ENCODE data around the gene TASL.

TASL gene

DNA sequence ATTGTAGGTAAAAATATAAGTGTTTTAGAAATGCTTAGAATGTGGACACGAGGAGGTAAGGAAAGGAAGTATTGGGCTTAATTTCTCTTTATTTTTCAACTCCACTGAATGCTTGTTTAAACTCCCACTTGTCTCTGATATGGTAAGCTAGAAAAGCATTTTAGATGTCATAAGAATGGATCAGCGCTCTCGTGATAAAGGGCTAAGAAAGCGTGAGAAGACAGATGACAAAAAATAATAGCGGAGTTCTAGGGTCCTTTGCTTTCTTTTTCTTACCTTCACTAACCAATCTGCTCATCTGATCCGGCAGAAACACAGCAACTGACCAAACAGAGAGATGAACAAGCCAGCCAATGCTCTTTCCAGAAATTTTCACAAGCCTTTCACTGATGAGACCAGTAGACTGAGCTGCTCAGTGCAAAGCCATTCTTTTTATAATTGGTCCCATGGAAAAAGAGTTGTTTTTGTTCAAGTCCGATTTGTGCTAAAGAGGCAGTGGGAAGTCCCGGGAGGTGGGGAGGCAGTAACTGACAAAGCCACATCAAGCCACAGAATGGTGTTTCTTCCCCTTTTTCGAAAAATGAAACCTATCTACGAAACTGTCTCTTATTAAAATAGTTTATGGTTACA, at the start of gene TASL:
Gene TASL, minus strand, starts transcription at position 405 of the 630 bp plus-strand sequence. CDS start 17,411 bp downstream, outside the sequence.
- DNase-seq = no peak
- H3K36me3 Mint-ChIP-seq (ENCODE audit: low read depth) = no peaks in the 10 kb centered on the region

GRCh38 chrX:30626402-30626801, 48.8 kb upstream of the TASL start:
- H3K4me1 Mint-ChIP-seq = no peaks in the 10 kb centered on the region
- no peaks in the 10 kb centered on the region for H3K27me3 Mint-ChIP-seq (ENCODE audit: low read depth, poor library complexity)

More for the DNA sequence above, at the start of gene TASL:
- Mint-ChIP-seq H3K9me3 (no peaks in the 10 kb centered on the region), H3K4me1 (no peaks in the 10 kb centered on the region), H3K27me3 (ENCODE audit: low read depth, poor library complexity) (peaks cover 3% of the 10 kb centered on the region), H3K27ac (no peak within 1 kb of the TSS), H3K4me3 (no peak within 1 kb of the TSS)
- TF ChIP-seq CTCF (IDR thresholded peaks at IDR 0.05) = no peak

DNA sequence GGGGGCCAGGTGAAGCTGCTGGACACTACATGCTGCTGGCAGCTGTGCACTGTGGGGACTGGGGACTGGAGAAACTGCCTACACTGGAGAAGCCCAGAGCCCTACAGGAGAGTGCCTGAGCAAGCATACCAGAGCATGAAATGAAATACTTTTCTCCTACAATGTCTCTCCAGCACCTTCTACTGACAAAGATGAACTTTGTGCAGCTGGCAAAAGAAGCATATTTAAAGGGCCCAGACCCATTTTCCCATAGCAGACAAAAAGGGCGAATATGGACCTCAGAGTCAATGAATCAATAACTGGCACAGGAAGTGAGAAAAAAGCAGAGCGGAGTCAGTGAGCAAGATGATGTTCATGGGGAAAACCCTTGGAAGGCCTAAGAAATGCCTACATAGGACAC, 44.8 kb upstream of the TASL start:
- no peak overlapping the region for H3K4me3 Mint-ChIP-seq
- H3K36me3 Mint-ChIP-seq (ENCODE audit: low read depth) = peaks cover 7% of the 10 kb centered on the region
- no peak for TF ChIP-seq CTCF (IDR thresholded peaks at IDR 0.05)
- DNase-seq = no peak
- H3K9me3 Mint-ChIP-seq = peaks cover 52% of the 10 kb centered on the region
- H3K27ac Mint-ChIP-seq = no peak overlapping the region
- H3K4me1 Mint-ChIP-seq = no peaks in the 10 kb centered on the region
- no peaks in the 10 kb centered on the region for H3K27me3 Mint-ChIP-seq (ENCODE audit: low read depth, poor library complexity)

More at GRCh38 chrX:30626402-30626801, 48.8 kb upstream of the TASL start:
- H3K4me3 Mint-ChIP-seq = no peak overlapping the region
- peaks cover 32% of the 10 kb centered on the region for H3K9me3 Mint-ChIP-seq
- no peak for DNase-seq
- H3K27ac Mint-ChIP-seq = no peak overlapping the region
- peaks cover 7% of the 10 kb centered on the region for H3K36me3 Mint-ChIP-seq (ENCODE audit: low read depth)
- TF ChIP-seq CTCF (IDR thresholded peaks at IDR 0.05) = no peak

DNA sequence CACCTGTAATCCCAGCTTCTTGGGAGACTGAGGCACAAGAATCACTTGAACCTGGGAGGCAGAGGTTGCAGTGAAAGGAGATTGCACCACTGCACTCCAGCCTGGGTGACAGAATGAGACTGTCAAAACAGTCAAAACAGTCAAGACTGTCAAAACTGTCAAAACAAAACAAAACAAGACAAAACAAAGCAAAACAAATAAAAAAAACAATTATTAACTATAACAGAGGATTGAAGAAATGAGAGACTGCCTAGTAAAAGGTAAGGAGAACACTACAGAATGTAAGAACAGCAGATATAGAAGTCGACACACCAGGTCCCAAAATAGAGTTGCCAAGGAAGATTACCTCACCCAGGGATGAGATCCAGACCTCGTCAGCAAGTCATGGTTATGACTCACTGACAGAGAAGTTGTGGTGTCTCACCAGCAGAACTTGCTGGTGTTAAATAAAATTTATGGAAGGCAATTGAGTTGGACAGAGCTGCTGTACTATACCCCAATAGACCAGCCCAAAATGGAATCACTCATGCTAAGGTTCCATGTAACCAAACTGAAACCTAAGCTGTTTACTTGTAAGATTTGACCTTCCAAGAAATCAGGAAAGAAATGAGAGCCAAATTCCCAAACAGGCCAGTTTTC, 43.5 kb upstream of the TASL start:
- DNase-seq = no peak
- no peaks in the 10 kb centered on the region for H3K4me1 Mint-ChIP-seq
- no peak overlapping the region for H3K4me3 Mint-ChIP-seq
- no peaks in the 10 kb centered on the region for H3K27me3 Mint-ChIP-seq (ENCODE audit: low read depth, poor library complexity)
- TF ChIP-seq CTCF (IDR thresholded peaks at IDR 0.05) = no peak
- H3K27ac Mint-ChIP-seq = no peak overlapping the region
- peaks cover 7% of the 10 kb centered on the region for H3K36me3 Mint-ChIP-seq (ENCODE audit: low read depth)
- H3K9me3 Mint-ChIP-seq = peaks cover 62% of the 10 kb centered on the region

GRCh38 chrX:30620125-30620524, 42.6 kb upstream of the TASL start:
- no peak for DNase-seq
- peaks cover 7% of the 10 kb centered on the region for H3K36me3 Mint-ChIP-seq (ENCODE audit: low read depth)
- H3K9me3 Mint-ChIP-seq = peaks cover 66% of the 10 kb centered on the region
- TF ChIP-seq CTCF (IDR thresholded peaks at IDR 0.05) = no peak
- no peaks in the 10 kb centered on the region for H3K27me3 Mint-ChIP-seq (ENCODE audit: low read depth, poor library complexity)
- no peak overlapping the region for H3K4me3 Mint-ChIP-seq
- no peak overlapping the region for H3K27ac Mint-ChIP-seq
- no peaks in the 10 kb centered on the region for H3K4me1 Mint-ChIP-seq

Measured in nephron progenitor cell (in vitro differentiated cells).